GM19099 (cell line): ENCODE measurements around the gene ANO1.

ENCODE experiments used
- POLR2A ChIP-seq: IDR thresholded peaks from 3 replicates; pipeline ENCODE4 v1.6.1; 2011; ENCODE audit warnings: low read depth; ENCODE audit not compliant: insufficient read length; ENCODE audit errors: extremely low read depth

ANO1 gene

GRCh38 chr11:70076461-70076931, 1.6 kb upstream of the ANO1 start:
- TF ChIP-seq POLR2A: no peak

- no peak for TF ChIP-seq POLR2A
These were observed 564 bp upstream of the ANO1 start for GRCh38 chr11:70077411-70078094.

- TF ChIP-seq POLR2A: no peak
These were observed 882 bp downstream of the ANO1 start for GRCh38 chr11:70078781-70079616.

- no peak for TF ChIP-seq POLR2A
These were observed 1.6 kb downstream of the ANO1 start for GRCh38 chr11:70079691-70080090.

GRCh38 chr11:70080763-70081162, 2.6 kb downstream of the ANO1 start:
- no peak for TF ChIP-seq POLR2A

- TF ChIP-seq POLR2A: no peak
These were observed 4.7 kb downstream of the ANO1 start for GRCh38 chr11:70082829-70083228.

- TF ChIP-seq POLR2A: no peak
These were observed 6.2 kb downstream of the ANO1 start for GRCh38 chr11:70084046-70084984.

GRCh38 chr11:70085815-70086769, 8.0 kb downstream of the ANO1 start:
- TF ChIP-seq POLR2A: no peak

GRCh38 chr11:70087446-70088167, 9.5 kb downstream of the ANO1 start:
- no peak for TF ChIP-seq POLR2A

- TF ChIP-seq POLR2A: no peak
These were observed 10.7 kb downstream of the ANO1 start for GRCh38 chr11:70088735-70089250.

GRCh38 chr11:70089631-70090030, 11.5 kb downstream of the ANO1 start:
- no peak for TF ChIP-seq POLR2A

- no peak for TF ChIP-seq POLR2A
These were observed 12.9 kb downstream of the ANO1 start for GRCh38 chr11:70090961-70091381.

- no peak for TF ChIP-seq POLR2A
These were observed 13.5 kb downstream of the ANO1 start for GRCh38 chr11:70091638-70092037.
